ENCODE results near the gene UBE3D.
"Not testable (repeated sequence)": the region's sequence is repeated elsewhere in the genome, so short reads cannot be mapped to it uniquely, and the experiment has no call there.

GRCh38 chr6:83011131-83011530 is 54.5 kb downstream of the UBE3D start:
- not testable (repeated sequence) for TF ChIP-seq CTCF, POLR2A (IDR thresholded peaks at IDR 0.05)
